Transverse colon (tissue), 4 donors: ENCODE results near the gene FAM13C.

Experiments
- POLR2A ChIP-seq: fragments of 450-650 bp; IDR thresholded peaks from one replicate; pipeline ENCODE4 v1.6.1; 2016; ENCODE audit warnings: antibody characterized with exemption, mild to moderate bottlenecking, moderate library complexity
- POLR2AphosphoS5 ChIP-seq, 3 donors: sonication (generic); formaldehyde crosslinking; IDR thresholded peaks; one replicate each; pipeline ENCODE4 v1.6.1; 2016; ENCODE audit warnings: antibody characterized with exemption in 3 of 3
- TF ChIP-seq, protein P1 (sequence below), 5 experiments: fragments of 200-600 bp in 3 of 5; fragments of 450-650 bp in 2 of 5; sonication (generic) in 3 of 5; IDR thresholded peaks; 1 replicate in 2 of 5; 2 replicates in 3 of 5; pipeline ENCODE4 v1.5.1; 2016 to 2017; ENCODE audit warnings: antibody characterized with exemption in 5 of 5, inconsistent platforms in 3 of 5, mild to moderate bottlenecking in 2 of 5, moderate library complexity in 1 of 5

DNA sequence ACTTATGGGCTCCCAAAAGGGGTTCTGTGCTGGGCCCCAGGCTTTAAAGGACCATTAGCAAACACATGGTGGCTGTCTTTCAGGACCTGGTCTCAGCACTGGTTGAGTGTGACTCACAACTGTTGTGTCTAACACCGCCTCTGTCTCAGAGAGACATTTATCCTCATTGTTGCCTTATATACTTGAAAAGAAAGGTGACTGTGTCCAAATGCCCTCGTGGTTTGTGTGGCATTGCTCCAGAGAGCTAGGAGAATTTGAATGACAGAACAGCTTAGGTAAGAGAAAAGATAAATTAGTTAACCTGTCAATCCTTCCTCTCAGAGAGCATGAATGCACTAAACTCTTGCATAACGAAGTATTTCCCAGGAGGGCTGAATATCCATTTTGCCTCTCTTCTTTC is 14.5 kb upstream of the FAM13C start:
- TF ChIP-seq, protein P1, sequence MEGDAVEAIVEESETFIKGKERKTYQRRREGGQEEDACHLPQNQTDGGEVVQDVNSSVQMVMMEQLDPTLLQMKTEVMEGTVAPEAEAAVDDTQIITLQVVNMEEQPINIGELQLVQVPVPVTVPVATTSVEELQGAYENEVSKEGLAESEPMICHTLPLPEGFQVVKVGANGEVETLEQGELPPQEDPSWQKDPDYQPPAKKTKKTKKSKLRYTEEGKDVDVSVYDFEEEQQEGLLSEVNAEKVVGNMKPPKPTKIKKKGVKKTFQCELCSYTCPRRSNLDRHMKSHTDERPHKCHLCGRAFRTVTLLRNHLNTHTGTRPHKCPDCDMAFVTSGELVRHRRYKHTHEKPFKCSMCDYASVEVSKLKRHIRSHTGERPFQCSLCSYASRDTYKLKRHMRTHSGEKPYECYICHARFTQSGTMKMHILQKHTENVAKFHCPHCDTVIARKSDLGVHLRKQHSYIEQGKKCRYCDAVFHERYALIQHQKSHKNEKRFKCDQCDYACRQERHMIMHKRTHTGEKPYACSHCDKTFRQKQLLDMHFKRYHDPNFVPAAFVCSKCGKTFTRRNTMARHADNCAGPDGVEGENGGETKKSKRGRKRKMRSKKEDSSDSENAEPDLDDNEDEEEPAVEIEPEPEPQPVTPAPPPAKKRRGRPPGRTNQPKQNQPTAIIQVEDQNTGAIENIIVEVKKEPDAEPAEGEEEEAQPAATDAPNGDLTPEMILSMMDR (IDR thresholded peaks at IDR 0.05) = no peak
- TF ChIP-seq POLR2A = no peak
- no peak for TF ChIP-seq POLR2AphosphoS5 (IDR thresholded peaks at IDR 0.05)
